ENCODE results near the gene CSTB. TPM values are rescaled to one million over a fixed set of nuclear protein-coding genes. Genes with fewer than 3 reads are reported as not detected.

The CSTB gene
- total and polyA plus RNA-seq, 2 donors (not counting 3 experiments of a cell fraction or from before 2014, with no cell fraction given): 65.8 to 83.7 TPM

- Histone ChIP-seq H3K4me1 (ENCODE audit: control insufficient read depth, extremely low read depth, insufficient read depth, low read length) (no peaks in the 10 kb centered on the region), H2AFZ (ENCODE audit: low read depth, low read length) (no peak overlapping the region), H3K27ac (ENCODE audit: insufficient read depth, low read depth, low read length) (no peak overlapping the region), H4K20me1 (replicated peaks; ENCODE audit: control insufficient read depth, extremely low read depth, insufficient read depth, low read length) (no peaks in the 10 kb centered on the region), H3K4me2 (ENCODE audit: insufficient read depth, low read length) (no peak overlapping the region), H3K36me3 (ENCODE audit: control insufficient read depth in 2 of 2, extremely low read depth in 1 of 2, insufficient read depth in 2 of 2, low read length in 2 of 2) (peaks cover 3 to 9% of the 10 kb centered on the region in 2 experiments), H3K79me2 (ENCODE audit: control insufficient read depth, insufficient read depth, low read length) (no peaks in the 10 kb centered on the region), H3K4me3 (replicated peaks in 1 of 3; ENCODE audit: insufficient read depth in 1 of 3, low read depth in 1 of 3, low read length in 3 of 3) (no peak overlapping the region), H3K9ac (replicated peaks; ENCODE audit: extremely low read depth, insufficient read depth, low read length) (no peak overlapping the region), H3K27me3 (ENCODE audit: control insufficient read depth in 2 of 2, insufficient read depth in 2 of 2, low read length in 2 of 2) (no peaks in the 10 kb centered on the region), H3K9me1 (replicated peaks; ENCODE audit: control insufficient read depth, extremely low read depth, insufficient read depth, low read length) (no peaks in the 10 kb centered on the region), H3K9me3 (replicated peaks; ENCODE audit: control insufficient read depth, insufficient read depth, low read length) (no peaks in the 10 kb centered on the region)
- ChIA-PET CTCF (no interaction called here), POLR2A (no interaction called here)
- dilution Hi-C loops (cut with MboI; ENCODE audit: extremely low pct_ligation_motif_present, low sequenced_read_pairs): no loop called here
- DNase-seq (ENCODE audit: low read depth, low spot score) (no peak), FAIRE-seq (no peak)
- TF ChIP-seq POLR2AphosphoS5 (IDR thresholded peaks at IDR 0.05; ENCODE audit: insufficient read depth, low read depth, low read length) (no peak), JUN (IDR thresholded peaks at IDR 0.05; ENCODE audit: borderline replicate concordance, insufficient read depth, insufficient read length, low read depth) (no peak), CTCF (IDR thresholded peaks at IDR 0.05; ENCODE audit: extremely low read depth in 1 of 2, insufficient read depth in 1 of 2, low read depth in 1 of 2, low read length in 2 of 2) (no peak), GATA2 (IDR thresholded peaks at IDR 0.05; ENCODE audit: insufficient read depth, insufficient read length, low read depth, low read length) (no peak), MAX (IDR thresholded peaks at IDR 0.05; ENCODE audit: insufficient read depth, insufficient read length) (no peak), FOS (IDR thresholded peaks at IDR 0.05; ENCODE audit: borderline replicate concordance, insufficient read depth, low read length) (no peak), EZH2 (IDR thresholded peaks at IDR 0.05; ENCODE audit: borderline replicate concordance, low read depth, low read length, severe bottlenecking) (no peak), MYC (IDR thresholded peaks at IDR 0.05; ENCODE audit: low read depth, low read length) (no peak), POLR2A (IDR thresholded peaks at IDR 0.05; ENCODE audit: low read depth, low read length) (no peak)
- BruUV-seq (replicated peaks): no TSS peak
- intact Hi-C loops (cut with micrococcal nuclease): no loop called here
Observed at GRCh38 chr21:43749651-43750262, 26.4 kb downstream of the CSTB start.
